Measurements from ENCODE around the gene PLIN5.
"Not testable (repeated sequence)": the region's sequence is repeated elsewhere in the genome, so short reads cannot be mapped to it uniquely, and the experiment has no call there.

PLIN5 gene

GRCh38 chr19:4542896-4543841, 8.1 kb upstream of the PLIN5 start:
- DNase-seq (ENCODE audit: low read depth): no peak

- DNase-seq (ENCODE audit: low read depth): not testable (repeated sequence)
Observed at GRCh38 chr19:4541806-4542145, 6.8 kb upstream of the PLIN5 start.

GRCh38 chr19:4541114-4541805, 6.2 kb upstream of the PLIN5 start:
- no peak for DNase-seq (ENCODE audit: low read depth)

GRCh38 chr19:4539693-4540581, 4.9 kb upstream of the PLIN5 start, which contains the start of gene LRG1:
Gene LRG1 (minus strand): TSS chr19:4540036. CDS start chr19:4540013, 23 bp downstream.
- DNase-seq (ENCODE audit: low read depth): no peak

GRCh38 chr19:4539169-4539692, 4.2 kb upstream of the PLIN5 start:
- DNase-seq (ENCODE audit: low read depth): no peak

GRCh38 chr19:4538601-4538954, 3.6 kb upstream of the PLIN5 start:
- DNase-seq (ENCODE audit: low read depth): no peak

- DNase-seq (ENCODE audit: low read depth): no peak
Observed at GRCh38 chr19:4537953-4538600, 3.1 kb upstream of the PLIN5 start.

GRCh38 chr19:4536798-4537197, 1.8 kb upstream of the PLIN5 start:
- no peak for DNase-seq (ENCODE audit: low read depth)

- no peak for DNase-seq (ENCODE audit: low read depth)
Observed at GRCh38 chr19:4533835-4534424, 1.1 kb downstream of the PLIN5 start.

GRCh38 chr19:4533334-4533733, 1.7 kb downstream of the PLIN5 start:
- DNase-seq (ENCODE audit: low read depth): no peak

GRCh38 chr19:4531562-4532165, 3.4 kb downstream of the PLIN5 start:
- DNase-seq (ENCODE audit: low read depth): no peak

- no peak for DNase-seq (ENCODE audit: low read depth)
Observed at GRCh38 chr19:4529924-4530522, 5.0 kb downstream of the PLIN5 start.

GRCh38 chr19:4528843-4529242, 6.2 kb downstream of the PLIN5 start:
- no peak for DNase-seq (ENCODE audit: low read depth)

GRCh38 chr19:4527377-4527776, 7.6 kb downstream of the PLIN5 start:
- not testable (repeated sequence) for DNase-seq (ENCODE audit: low read depth)

GRCh38 chr19:4525563-4526002, 9.4 kb downstream of the PLIN5 start:
- no peak for DNase-seq (ENCODE audit: low read depth)

GRCh38 chr19:4524808-4525562, 10.0 kb downstream of the PLIN5 start:
- peak; percentile 43 for DNase-seq (ENCODE audit: low read depth)

GRCh38 chr19:4523306-4524110, 11.5 kb downstream of the PLIN5 start:
- DNase-seq (ENCODE audit: low read depth): no peak

- DNase-seq (ENCODE audit: low read depth): no peak
Observed at GRCh38 chr19:4522291-4523002, 12.6 kb downstream of the PLIN5 start.

All from activated T-cell treated with anti-CD3 and anti-CD28 coated beads for 24 hours (primary cell).